Measurements from ENCODE around the gene B3GLCT.
"Not testable (repeated sequence)": the region's sequence is repeated elsewhere in the genome, so short reads cannot be mapped to it uniquely, and the experiment has no call there.

Gene B3GLCT

GRCh38 chr13:31184451-31184850, 15.3 kb upstream of the B3GLCT start:
- DNase-seq (ENCODE audit: low spot score): no peak

GRCh38 chr13:31184981-31185645, 14.7 kb upstream of the B3GLCT start:
- DNase-seq (ENCODE audit: low spot score): no peak

- no peak for DNase-seq (ENCODE audit: low spot score)
Observed at GRCh38 chr13:31191748-31192147, 8.0 kb upstream of the B3GLCT start.

GRCh38 chr13:31192306-31192705, 7.5 kb upstream of the B3GLCT start:
- DNase-seq (ENCODE audit: low spot score): peak; percentile 87

GRCh38 chr13:31195616-31196015, 4.2 kb upstream of the B3GLCT start:
- DNase-seq (ENCODE audit: low spot score): peak; percentile 56

GRCh38 chr13:31196992-31197391, 2.8 kb upstream of the B3GLCT start:
- no peak for DNase-seq (ENCODE audit: low spot score)

GRCh38 chr13:31198519-31198918, 1.3 kb upstream of the B3GLCT start:
- DNase-seq (ENCODE audit: low spot score): no peak

GRCh38 chr13:31199527-31199848, 287 bp upstream of the B3GLCT start:
- DNase-seq (ENCODE audit: low spot score): no peak

GRCh38 chr13:31200637-31200971, 829 bp downstream of the B3GLCT start:
- peak; percentile 36 for DNase-seq (ENCODE audit: low spot score)

- DNase-seq (ENCODE audit: low spot score): no peak
Observed at GRCh38 chr13:31201341-31202031, 1.7 kb downstream of the B3GLCT start.

- no peak for DNase-seq (ENCODE audit: low spot score)
Observed at GRCh38 chr13:31204592-31204991, 4.8 kb downstream of the B3GLCT start.

- peak; percentile 38 for DNase-seq (ENCODE audit: low spot score)
Observed at GRCh38 chr13:31207661-31208552, 8.1 kb downstream of the B3GLCT start.

GRCh38 chr13:31208559-31209122, 8.9 kb downstream of the B3GLCT start:
- no peak for DNase-seq (ENCODE audit: low spot score)

- DNase-seq (ENCODE audit: low spot score): peak; percentile 60
Observed at GRCh38 chr13:31209172-31209840, 9.5 kb downstream of the B3GLCT start.

GRCh38 chr13:31209841-31210210, 10.1 kb downstream of the B3GLCT start:
- no peak for DNase-seq (ENCODE audit: low spot score)

GRCh38 chr13:31213651-31214289, 14.0 kb downstream of the B3GLCT start:
- DNase-seq (ENCODE audit: low spot score): no peak

GRCh38 chr13:31214435-31214834, 14.7 kb downstream of the B3GLCT start:
- DNase-seq (ENCODE audit: low spot score): no peak

- not testable (repeated sequence) for DNase-seq (ENCODE audit: low spot score)
Observed at GRCh38 chr13:31216916-31217315, 17.1 kb downstream of the B3GLCT start.

- no peak for DNase-seq (ENCODE audit: low spot score)
Observed at GRCh38 chr13:31219909-31220598, 20.3 kb downstream of the B3GLCT start.

- no peak for DNase-seq (ENCODE audit: low spot score)
Observed at GRCh38 chr13:31221057-31221456, 21.3 kb downstream of the B3GLCT start.

- DNase-seq (ENCODE audit: low spot score): no peak
Observed at GRCh38 chr13:31223215-31223614, 23.4 kb downstream of the B3GLCT start.

Measured in Ammon's horn (tissue), 1 donor.